Panc1 (cell line): ENCODE measurements around the gene SEMA3B. TPM values are rescaled to one million over a fixed set of nuclear protein-coding genes. Genes with fewer than 3 reads are reported as not detected.

ENCODE experiments used
- ATAC-seq: fragments of 200-7000 bp; cut with Tn5 transposase; 2 replicates; pipeline ENCODE4 v1.9.1; 2020; ENCODE audit warnings: mild to moderate bottlenecking, moderate library complexity
- BruUV-seq: library from RNA; stranded (reverse); fragments of 400-500 nt; replicated peaks from 2 replicates; lab custom pipeline; 2021; lab: Mats Ljungman, UMichigan
- CTCF ChIA-PET: fragments of 300-600 bp; sonication (Branson Sonifier 250); formaldehyde crosslinking; loops from one replicate; lab custom pipeline; 2022; ENCODE audit warnings: antibody characterized with exemption; lab: Charles Lee
- POLR2A ChIA-PET: fragments of 300-600 bp; sonication (Branson Sonifier 250); formaldehyde crosslinking; loops from one replicate; lab custom pipeline; 2022; ENCODE audit warnings: antibody characterized with exemption; lab: Charles Lee
- DNase-seq: peaks from one replicate; pipeline ENCODE4 v3.0.0-alpha.2; 2010; ENCODE audit warnings: low read depth, low spot score
- H3K27ac ChIP-seq: 2 replicates; pipeline ENCODE4 v1.5.1; 2011; ENCODE audit warnings: mild to moderate bottlenecking, low read length, inconsistent platforms
- H3K27me3 ChIP-seq: fragments of 200-500 bp; sonication (Bioruptor generic); 2 replicates; pipeline ENCODE4 v1.6.0; 2014; ENCODE audit warnings: low read length, inconsistent platforms; ENCODE audit not compliant: control insufficient read depth, insufficient read depth
- H3K36me3 ChIP-seq: fragments of 200-500 bp; sonication (Bioruptor generic); 2 replicates; pipeline ENCODE4 v1.5.1; 2014; ENCODE audit warnings: inconsistent platforms, mild to moderate bottlenecking, low read length, moderate library complexity; ENCODE audit not compliant: control insufficient read depth, insufficient read depth
- H3K4me1 ChIP-seq: 2 replicates; pipeline ENCODE4 v1.5.1; 2011; ENCODE audit warnings: inconsistent platforms, mild to moderate bottlenecking, low read length, moderate library complexity; ENCODE audit not compliant: control insufficient read depth, insufficient read depth
- H3K4me3 ChIP-seq, 2 experiments: 2 replicates each; pipeline ENCODE4 v1.5.1; 2011 to 2012; ENCODE audit warnings: low read depth in 2 of 2, low read length in 2 of 2, mild to moderate bottlenecking in 2 of 2, inconsistent platforms in 1 of 2, moderate library complexity in 1 of 2
- H3K9me3 ChIP-seq: fragments of 200-500 bp; sonication (Bioruptor generic); 2 replicates; pipeline ENCODE4 v1.5.1; 2014; ENCODE audit warnings: low read depth, mild to moderate bottlenecking, inconsistent platforms, low read length, moderate library complexity; ENCODE audit not compliant: control insufficient read depth, insufficient read depth
- CTCF ChIP-seq: fragments of 450-650 bp; IDR thresholded peaks from 2 replicates; pipeline ENCODE4 v1.5.1; 2017; ENCODE audit warnings: mild to moderate bottlenecking
- POLR2AphosphoS5 ChIP-seq: IDR thresholded peaks from 2 replicates; pipeline ENCODE4 v1.6.1; 2012; ENCODE audit warnings: mild to moderate bottlenecking, low read depth, low read length, moderate library complexity
- REST ChIP-seq, 2 experiments: IDR thresholded peaks; 2 replicates each; pipeline ENCODE4 v1.6.1; 2011 to 2012; ENCODE audit warnings: low read depth in 2 of 2, control low read depth in 1 of 2, low read length in 1 of 2, mild to moderate bottlenecking in 1 of 2, moderate library complexity in 1 of 2; ENCODE audit not compliant: insufficient read depth in 1 of 2
- SIN3A ChIP-seq: IDR thresholded peaks from 2 replicates; pipeline ENCODE4 v1.6.1; 2012; ENCODE audit warnings: low read depth, mild to moderate bottlenecking, low read length, moderate library complexity, borderline replicate concordance; ENCODE audit not compliant: insufficient read depth
- TCF7L2 ChIP-seq: IDR thresholded peaks from 2 replicates; pipeline ENCODE4 v1.6.1; 2011; ENCODE audit warnings: mild to moderate bottlenecking, low read depth, low read length, inconsistent platforms
- in situ Hi-C: cut with HindIII; loops from 2 replicates; pipeline ENCODE4 v1.10.0; 2016; ENCODE audit warnings: low sequenced_read_pairs, low pct_unique_long_range_greater_than_20kb
- intact Hi-C: fragments of 100-400 bp; cut with micrococcal nuclease; formaldehyde crosslinking; loops from one replicate; pipeline ENCODE4 v1.10.0; 2022; ENCODE audit not compliant: unreplicated experiment
- total RNA-seq: library from RNA; stranded (reverse); gene quantifications from one replicate; pipeline ENCODE4 v1.2.1, GENCODE V29; 2021; ENCODE audit not compliant: unreplicated experiment

SEMA3B gene
- total RNA-seq, 1 experiment from 2014 or later: 1.4 TPM

- Histone ChIP-seq H3K9me3 (no peaks in the 10 kb centered on the region), H3K4me3 (no peak overlapping the region), H3K36me3 (peaks cover 5% of the 10 kb centered on the region; the same call in 1 of the 2 replicates), H3K27ac (no peak overlapping the region), H3K4me1 (peaks cover 31% of the 10 kb centered on the region), H3K27me3 (no peaks in the 10 kb centered on the region)
- ChIA-PET POLR2A (no interaction called here), CTCF (interaction anchor here (0.6 to 1.1 kb wide), 3 partner anchors 26 to 191 kb away, joined by 3 to 4 read pairs (median 3); partner anchors contain the start of genes HYAL3 and NAA80)
- TF ChIP-seq POLR2AphosphoS5 (no peak), CTCF (no peak)
- ATAC-seq (no peak), DNase-seq (no peak)
- in situ Hi-C loops (no loop called here), intact Hi-C loops (no loop called here)
- BruUV-seq: no TSS peak
Measured at GRCh38 chr3:50325113-50325480, 56.1 kb downstream of the SEMA3B start.

GRCh38 chr3:50325497-50326181 lies 56.7 kb downstream of the SEMA3B start:
- TF ChIP-seq POLR2AphosphoS5 (no peak), TCF7L2 (no peak), REST (IDR thresholded peaks at IDR 0.05; ENCODE audit: insufficient read depth in 1 of 2, low read depth in 2 of 2, low read length in 1 of 2) (no peak), CTCF (no peak), SIN3A (no peak)
- intact Hi-C loops: no loop called here
- H3K27me3 ChIP-seq: no peaks in the 10 kb centered on the region
- peaks cover 8% of the 10 kb centered on the region for H3K36me3 ChIP-seq
- no peak for DNase-seq
- no peak overlapping the region for H3K27ac ChIP-seq
- H3K4me3 ChIP-seq: no peak overlapping the region
- CTCF ChIA-PET: no interaction called here
- ATAC-seq: no peak
- H3K4me1 ChIP-seq: peaks cover 27% of the 10 kb centered on the region
- in situ Hi-C loops: no loop called here
- no peaks in the 10 kb centered on the region for H3K9me3 ChIP-seq
- POLR2A ChIA-PET: no interaction called here
- no TSS peak for BruUV-seq
